ENCODE data around the gene USP7.
"Not testable (repeated sequence)": the region's sequence is repeated elsewhere in the genome, so short reads cannot be mapped to it uniquely, and the experiment has no call there.

USP7 gene

GRCh38 chr16:8882041-8882617 lies 81.6 kb downstream of the USP7 start, which contains the start of gene LITAFD:
LITAFD (plus strand) TSS chr16:8882351; CDS start chr16:8884356, 2,005 bp downstream.
- DNase-seq (ENCODE audit: low read depth in 1 of 2, low spot score in 1 of 2), result no peak

GRCh38 chr16:8880839-8881510 lies 82.7 kb downstream of the USP7 start:
- DNase-seq (ENCODE audit: low read depth in 1 of 2, low spot score in 1 of 2), result no peak

GRCh38 chr16:8878523-8878911 lies 85.2 kb downstream of the USP7 start:
- no peak for DNase-seq (ENCODE audit: low read depth in 1 of 2, low spot score in 1 of 2)

GRCh38 chr16:8877894-8878522 lies 85.7 kb downstream of the USP7 start:
- no peak for DNase-seq (ENCODE audit: low read depth in 1 of 2, low spot score in 1 of 2)

- DNase-seq (ENCODE audit: low read depth in 1 of 2, low spot score in 1 of 2), result not testable (repeated sequence)
Measured at GRCh38 chr16:8875317-8875716, 88.4 kb downstream of the USP7 start.

- no peak for DNase-seq (ENCODE audit: low read depth in 1 of 2, low spot score in 1 of 2)
Measured at GRCh38 chr16:8874388-8874787, 89.3 kb downstream of the USP7 start.

GRCh38 chr16:8873866-8874195 lies 89.9 kb downstream of the USP7 start:
- not testable (repeated sequence) for DNase-seq (ENCODE audit: low read depth in 1 of 2, low spot score in 1 of 2)

GRCh38 chr16:8872967-8873865 lies 90.5 kb downstream of the USP7 start:
- DNase-seq (ENCODE audit: low read depth in 1 of 2, low spot score in 1 of 2), result no peak

GRCh38 chr16:8872071-8872470 lies 91.6 kb downstream of the USP7 start:
- no peak for DNase-seq (ENCODE audit: low read depth in 1 of 2, low spot score in 1 of 2)

GRCh38 chr16:8869988-8870241 lies 93.8 kb downstream of the USP7 start:
- not testable (repeated sequence) for DNase-seq (ENCODE audit: low read depth in 1 of 2, low spot score in 1 of 2)

- no peak for DNase-seq (ENCODE audit: low read depth in 1 of 2, low spot score in 1 of 2)
Measured at GRCh38 chr16:8869212-8869987, 94.3 kb downstream of the USP7 start.

- DNase-seq (ENCODE audit: low read depth in 1 of 2, low spot score in 1 of 2), result peak; percentile 57 to 77
Measured at GRCh38 chr16:8868416-8869211, 95.1 kb downstream of the USP7 start, which contains the start of gene CARHSP1. CARHSP1 (minus strand) TSS chr16:8869006; CDS start chr16:8859328, 9,678 bp downstream.

GRCh38 chr16:8867932-8868415 lies 95.7 kb downstream of the USP7 start:
- peak in 1 of 2 donors; percentile 41 for DNase-seq (ENCODE audit: low read depth in 1 of 2, low spot score in 1 of 2)

- DNase-seq (ENCODE audit: low read depth in 1 of 2, low spot score in 1 of 2), result no peak
Measured at GRCh38 chr16:8867216-8867931, 96.3 kb downstream of the USP7 start.

GRCh38 chr16:8866884-8867215 lies 96.9 kb downstream of the USP7 start:
- no peak for DNase-seq (ENCODE audit: low read depth in 1 of 2, low spot score in 1 of 2)

GRCh38 chr16:8866118-8866883 lies 97.4 kb downstream of the USP7 start:
- no peak for DNase-seq (ENCODE audit: low read depth in 1 of 2, low spot score in 1 of 2)

- no peak for DNase-seq (ENCODE audit: low read depth in 1 of 2, low spot score in 1 of 2)
Measured at GRCh38 chr16:8865145-8865882, 98.4 kb downstream of the USP7 start.

GRCh38 chr16:8864480-8865110 lies 99.1 kb downstream of the USP7 start:
- no peak for DNase-seq (ENCODE audit: low read depth in 1 of 2, low spot score in 1 of 2)

Data from activated T-helper 1 cell treated with anti-CD3 and anti-CD28 coated beads, Interleukin-2, amount 50 U/mL, for 16 hours (primary cell).